Measurements from ENCODE around the gene TMEM86B.

TMEM86B gene

GRCh38 chr19:55228403-55229031 lies at the start of gene TMEM86B:
Gene TMEM86B (minus strand): TSS chr19:55228763. CDS start chr19:55228741, 22 bp downstream.
- no peak for DNase-seq (ENCODE audit: low read depth in 3 of 3)

- DNase-seq (ENCODE audit: low read depth in 3 of 3) = no peak
Observed at GRCh38 chr19:55277494-55277893, 48.9 kb upstream of the TMEM86B start.

DNA sequence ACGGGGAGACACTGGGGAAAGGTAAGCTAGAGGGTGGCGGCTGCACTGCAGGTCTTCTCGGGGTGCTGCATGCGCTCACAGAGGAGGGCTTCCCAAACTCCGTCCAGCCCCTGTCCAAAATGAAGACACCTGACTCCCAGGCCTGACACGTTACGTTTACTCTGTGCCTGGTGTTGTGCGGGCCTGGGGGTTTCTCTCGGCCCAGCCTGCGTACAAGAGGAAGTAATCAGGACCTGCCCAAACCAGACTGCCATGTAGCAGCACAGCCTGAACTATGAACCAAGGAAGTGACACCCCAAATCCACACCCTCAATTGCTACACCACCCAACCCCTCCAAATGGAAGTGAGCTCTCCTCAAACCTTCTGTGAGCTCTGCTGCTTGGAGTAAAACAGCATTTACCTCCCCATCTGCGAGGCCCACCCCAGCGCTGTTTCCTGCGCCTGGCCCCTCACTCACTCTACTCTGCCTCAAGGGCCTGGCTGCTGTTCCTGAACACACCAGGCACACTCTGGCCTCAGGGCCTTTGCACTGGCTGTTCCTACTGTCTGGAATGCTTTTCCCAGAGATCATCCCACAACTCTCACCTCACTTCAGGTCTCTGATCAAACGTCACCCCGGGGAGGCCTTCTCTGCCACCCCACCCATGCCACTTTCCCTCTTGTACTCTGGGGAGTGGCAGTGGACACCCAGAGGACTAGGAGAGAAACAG lies 48.3 kb upstream of the TMEM86B start:
- DNase-seq (ENCODE audit: low read depth in 3 of 3) = no peak

DNA sequence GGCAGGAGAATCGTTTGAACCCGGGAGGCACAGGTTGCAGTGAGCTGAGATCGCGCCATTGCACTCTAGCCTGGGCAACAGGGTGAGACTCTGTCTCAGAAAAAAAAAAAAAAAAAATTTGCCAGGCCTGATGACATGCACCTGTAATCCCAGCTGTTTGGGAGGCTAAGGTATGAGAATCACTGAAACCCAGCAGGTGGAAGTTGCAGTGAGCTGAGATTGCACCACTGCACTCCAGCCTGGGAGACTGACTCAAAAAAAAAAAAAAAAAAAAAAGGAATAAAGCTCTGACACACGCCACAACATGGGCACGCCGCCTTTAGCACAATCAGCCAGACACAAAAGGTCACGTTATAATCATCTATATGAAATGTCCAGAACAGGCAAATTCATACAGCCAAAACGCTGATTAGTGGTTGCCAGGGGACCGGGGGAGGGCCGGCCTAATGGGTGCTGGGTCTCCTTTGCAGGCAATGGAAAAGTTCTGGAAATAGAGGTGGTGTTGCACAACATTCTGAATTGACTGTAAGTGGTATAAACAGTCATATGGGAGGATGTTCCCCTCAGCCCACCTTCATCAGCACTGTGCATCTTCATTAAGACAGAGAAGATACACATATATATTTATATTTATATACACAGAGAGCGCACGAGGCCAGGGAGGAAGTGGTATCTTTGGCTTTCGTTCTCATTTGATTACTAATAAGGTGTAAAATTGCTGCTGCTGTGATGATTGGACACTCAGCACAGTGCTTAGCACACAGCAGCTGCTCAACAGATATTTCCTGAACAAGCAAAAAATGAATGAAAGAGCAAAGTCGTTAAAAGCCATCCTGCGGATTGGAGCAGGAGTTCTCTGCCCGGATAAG lies 47.5 kb upstream of the TMEM86B start:
- DNase-seq (ENCODE audit: low read depth in 3 of 3) = no peak

- DNase-seq (ENCODE audit: low read depth in 3 of 3) = no peak
Observed at GRCh38 chr19:55273978-55274707, 45.6 kb upstream of the TMEM86B start.

DNA sequence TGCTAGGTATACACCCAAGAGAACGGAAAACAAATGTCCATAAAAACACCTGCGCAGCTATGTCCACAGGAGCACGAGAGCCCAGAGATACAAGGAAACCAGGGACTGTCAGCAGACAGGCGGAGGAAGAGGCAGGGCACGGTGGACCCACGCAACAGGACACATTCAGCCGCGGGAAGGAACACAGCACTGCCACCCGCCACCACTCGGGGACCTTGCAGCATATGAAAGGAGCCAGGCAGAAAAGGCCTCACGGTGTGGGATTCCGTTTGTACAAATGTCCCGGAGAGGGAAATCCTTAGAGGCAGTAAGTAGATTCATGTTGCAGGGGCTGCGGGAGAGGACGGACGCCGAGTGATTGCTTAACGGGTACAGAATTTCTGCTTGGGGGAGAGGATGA lies 43.6 kb upstream of the TMEM86B start:
- DNase-seq (ENCODE audit: low read depth in 3 of 3) = no peak

DNA sequence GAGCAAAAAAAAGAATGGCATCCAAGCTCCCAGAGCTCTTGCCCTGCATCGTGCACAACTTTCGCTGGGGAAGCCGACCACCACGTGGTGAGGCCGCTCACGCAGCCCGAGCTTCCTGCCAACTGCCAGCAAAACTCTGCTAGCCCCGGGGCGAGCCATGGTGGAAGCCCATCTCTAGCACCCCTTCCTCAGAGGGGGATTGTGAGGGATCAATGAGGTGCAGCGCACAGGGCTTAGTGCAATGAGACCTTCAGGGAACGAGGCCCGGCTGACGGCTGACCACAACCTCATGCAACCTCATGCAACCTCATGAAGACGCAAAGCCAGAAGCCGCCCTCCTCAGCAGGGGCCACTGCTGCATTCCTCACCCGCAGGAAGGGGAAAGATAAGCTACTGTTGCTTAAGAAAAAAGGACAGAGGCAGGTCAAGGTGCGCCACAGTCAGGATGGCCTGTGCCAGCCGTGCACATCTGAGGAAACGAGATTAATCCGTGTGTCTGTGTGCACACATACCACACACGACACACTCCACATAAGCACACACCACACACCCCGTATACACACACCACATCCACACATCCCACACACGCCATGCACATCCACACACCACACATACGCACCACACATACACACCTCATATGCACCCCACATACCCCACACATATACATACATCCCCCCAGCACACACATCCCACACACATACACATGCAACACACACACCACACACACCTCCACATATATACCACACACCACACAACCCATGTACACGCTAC lies 41.8 kb upstream of the TMEM86B start:
- DNase-seq (ENCODE audit: low read depth in 3 of 3) = no peak

DNA sequence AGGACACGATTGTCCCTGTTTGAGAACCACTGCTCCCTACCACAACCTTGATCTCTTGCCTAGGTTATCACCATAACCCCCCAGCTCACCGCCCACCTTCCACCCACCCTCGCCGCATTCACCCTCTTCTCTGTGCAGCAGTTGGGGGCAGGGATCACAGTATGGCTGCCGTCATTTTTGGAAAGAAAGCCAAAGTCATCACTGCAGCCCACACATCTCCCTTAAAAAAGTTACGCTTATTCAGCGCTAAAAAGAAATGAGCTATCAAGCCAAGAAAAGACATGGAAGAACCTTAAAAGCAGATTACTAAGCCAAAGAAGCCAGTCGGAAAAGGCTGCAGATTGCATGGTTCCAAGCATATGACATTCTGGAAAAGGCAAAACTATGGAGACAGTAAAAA lies 40.7 kb upstream of the TMEM86B start:
- DNase-seq (ENCODE audit: low read depth in 3 of 3) = no peak

DNA sequence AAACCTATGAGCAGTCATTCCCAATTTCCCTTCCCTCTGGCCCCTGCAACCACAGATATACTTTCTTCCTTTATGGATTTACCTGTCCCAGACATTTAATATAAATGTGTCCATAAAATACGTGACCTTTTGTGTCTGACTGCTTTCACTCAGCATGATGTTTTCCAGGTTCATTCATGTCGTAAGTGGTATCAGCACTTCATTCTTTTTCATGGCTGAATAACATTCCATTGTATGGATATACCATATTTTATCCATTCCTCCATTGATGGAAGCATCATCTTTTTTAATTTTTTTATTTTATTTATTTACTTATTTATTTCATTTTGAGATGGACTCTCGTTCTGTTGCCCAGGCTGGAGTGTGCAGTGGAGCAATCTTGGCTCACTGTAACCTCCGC lies 38.3 kb upstream of the TMEM86B start:
- no peak for DNase-seq (ENCODE audit: low read depth in 3 of 3)

- DNase-seq (ENCODE audit: low read depth in 3 of 3) = no peak
Observed at GRCh38 chr19:55266404-55266803, 37.8 kb upstream of the TMEM86B start.

DNA sequence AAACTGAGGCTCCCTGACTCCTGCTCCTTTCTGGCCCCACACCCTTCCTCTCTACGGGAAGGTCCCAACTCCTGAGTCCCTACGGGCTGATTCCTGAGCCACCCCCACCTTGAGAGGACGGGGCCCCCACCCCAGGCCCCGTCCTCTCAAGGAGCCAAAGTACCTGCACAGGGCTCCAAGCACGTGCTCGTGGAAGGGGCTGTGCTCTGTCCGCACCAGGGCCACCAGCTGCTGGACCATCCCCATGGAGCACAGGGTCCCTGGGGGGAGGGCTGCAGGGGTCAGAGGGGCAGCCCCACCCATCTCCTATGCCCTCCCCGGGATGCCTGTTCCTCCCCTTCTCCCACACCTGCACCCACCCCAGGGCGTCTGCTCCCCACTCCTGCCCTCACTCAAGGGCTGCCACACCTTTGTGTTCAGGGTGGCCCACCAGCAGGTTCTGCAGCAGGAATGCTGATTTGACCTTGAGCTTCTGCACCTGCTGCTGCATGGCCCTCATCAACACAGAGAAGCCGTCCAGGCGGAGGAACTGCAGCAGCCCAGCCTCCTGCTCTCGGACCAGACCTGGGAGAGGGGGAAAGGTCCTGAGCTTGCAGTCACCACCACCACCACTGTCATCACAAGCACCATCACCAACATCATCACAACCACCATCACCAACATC lies 37.3 kb upstream of the TMEM86B start:
- DNase-seq (ENCODE audit: low read depth in 3 of 3) = no peak

DNA sequence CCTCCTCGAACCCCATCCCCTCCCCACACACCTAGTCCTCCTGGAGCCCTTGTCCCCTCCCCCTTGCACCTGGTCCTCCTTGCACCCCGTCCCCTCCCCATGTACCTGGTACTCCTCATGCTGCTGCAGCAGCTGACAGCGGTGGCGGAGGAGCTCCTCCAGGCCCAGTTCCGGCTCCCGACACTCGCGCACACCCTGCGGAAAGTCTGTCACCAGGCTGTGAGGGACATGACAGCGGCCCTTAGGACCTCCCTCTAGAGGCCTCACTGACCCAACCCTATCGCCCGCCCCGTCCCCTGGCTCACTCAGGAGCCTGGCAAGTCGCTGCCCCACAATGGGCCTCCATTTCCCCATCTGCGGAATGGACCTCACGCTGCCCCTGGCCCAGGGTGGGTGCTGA lies 36.6 kb upstream of the TMEM86B start:
- no peak for DNase-seq (ENCODE audit: low read depth in 3 of 3)

- no peak for DNase-seq (ENCODE audit: low read depth in 3 of 3)
Observed at GRCh38 chr19:55264531-55264930, 36.0 kb upstream of the TMEM86B start.

- no peak for DNase-seq (ENCODE audit: low read depth in 3 of 3)
Observed at GRCh38 chr19:55262359-55262758, 33.8 kb upstream of the TMEM86B start.

GRCh38 chr19:55261671-55262126 lies 33.1 kb upstream of the TMEM86B start:
- DNase-seq (ENCODE audit: low read depth in 3 of 3) = no peak

DNA sequence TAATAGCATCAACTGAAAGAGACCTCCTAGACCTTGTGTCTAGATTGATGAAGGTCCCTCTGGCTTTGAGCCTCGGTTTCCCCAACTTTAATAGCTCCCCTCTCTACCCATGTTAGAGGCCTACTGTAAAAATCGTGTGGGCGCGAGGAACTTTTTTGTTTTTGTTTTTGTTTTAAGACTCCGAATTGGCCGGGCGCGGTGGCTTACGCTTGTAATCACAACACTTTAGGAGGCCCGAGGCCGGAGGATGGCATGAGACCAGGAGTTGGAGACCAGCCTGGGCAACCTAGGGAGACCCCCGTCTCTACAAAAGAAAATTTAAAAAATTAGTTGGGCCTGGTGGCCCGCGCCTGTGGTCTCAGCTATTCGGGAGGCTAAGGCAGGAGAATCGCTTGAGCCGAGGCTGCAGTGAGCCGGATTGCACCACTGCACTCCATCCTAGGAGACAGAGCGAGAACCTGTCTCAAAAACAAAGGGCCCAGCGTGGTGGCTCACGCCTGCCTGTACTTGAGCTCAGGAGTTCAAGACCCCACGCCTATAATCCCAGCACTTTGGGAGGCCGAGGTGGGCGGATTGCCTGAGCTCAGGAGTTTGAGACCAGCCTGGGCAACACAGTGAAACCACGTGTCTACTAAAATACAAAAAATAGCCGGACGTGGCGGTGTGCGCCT lies 31.1 kb upstream of the TMEM86B start:
- DNase-seq (ENCODE audit: low read depth in 3 of 3) = no peak

GRCh38 chr19:55258828-55259539 lies 30.4 kb upstream of the TMEM86B start, which contains the start of gene PPP6R1:
Gene PPP6R1 (minus strand): TSS chr19:55259017. CDS start chr19:55247103, 11,914 bp downstream.
- peak; percentile 91 to 94 (median 93) for DNase-seq (ENCODE audit: low read depth in 3 of 3)

DNA sequence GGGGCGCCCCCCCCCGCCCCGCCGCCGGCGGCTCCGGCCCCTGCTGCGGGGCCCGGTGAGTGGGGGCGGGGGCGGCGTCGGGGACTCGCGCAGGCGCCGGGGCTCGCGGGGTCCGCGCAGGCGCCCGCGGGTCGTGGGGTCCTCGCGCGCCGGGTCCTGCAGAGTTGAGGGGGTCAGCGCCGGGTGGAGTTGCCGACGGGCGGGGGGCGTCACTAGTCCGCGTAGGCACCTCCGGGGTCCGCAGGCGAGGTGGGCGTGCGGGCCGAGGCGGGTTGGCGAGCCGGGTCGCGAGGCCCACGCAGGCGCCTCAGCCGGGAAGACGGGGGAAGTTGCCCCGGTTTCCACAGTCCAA lies 29.9 kb upstream of the TMEM86B start:
- no peak for DNase-seq (ENCODE audit: low read depth in 3 of 3)

Measured in stimulated activated CD4-positive, alpha-beta T cell treated with anti-CD3 and anti-CD28 coated beads, TNF-alpha, amount 100 ng/mL, for 48 hours (primary cell).